ENCODE results near the gene GAS7. TPM values are rescaled to one million over a fixed set of nuclear protein-coding genes. Genes with fewer than 3 reads are reported as not detected.

Gene GAS7
- total RNA-seq, 6 donors from 2014 or later, result 19.9 to 87.1 (median 41.5) TPM

DNA sequence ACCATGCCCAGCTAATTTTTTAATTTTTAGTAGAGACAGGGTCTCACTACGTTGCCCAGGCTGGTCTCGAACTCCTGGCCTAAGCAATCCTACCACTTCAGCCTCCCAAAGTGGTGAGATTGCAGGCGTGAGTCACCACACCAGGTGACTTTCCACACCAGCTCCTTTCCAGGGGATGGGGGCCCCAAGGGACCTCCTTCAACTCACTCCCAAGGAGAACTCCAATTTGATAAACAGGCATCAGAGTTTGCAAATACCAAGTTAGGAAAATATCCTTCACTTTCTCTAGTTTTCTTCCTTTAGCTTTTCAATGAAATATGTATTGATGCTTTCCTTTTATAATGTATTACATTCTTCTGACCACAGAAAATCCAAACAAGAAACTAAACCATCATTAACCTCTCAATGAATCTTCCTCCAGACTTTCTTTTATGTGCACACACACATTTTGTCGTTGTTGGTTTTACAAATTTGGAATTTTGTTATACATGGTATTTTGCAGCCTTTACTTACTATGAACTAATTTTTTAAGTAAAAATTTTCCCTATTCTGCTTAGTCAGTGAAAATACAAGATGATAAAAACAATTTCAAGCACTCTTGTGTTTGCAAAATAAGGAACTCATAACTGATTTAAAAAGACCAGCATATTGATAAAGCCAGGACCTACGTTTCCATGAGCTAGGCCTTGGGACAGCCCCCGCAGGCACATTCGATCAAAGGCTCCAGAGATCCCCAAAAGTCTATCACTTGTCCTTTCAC, 32.0 kb downstream of the GAS7 start:
- Histone ChIP-seq H3K4me3 (no peak overlapping the region), H3K36me3 (no peaks in the 10 kb centered on the region), H3K4me1 (peaks cover 0 to 3% (median 1%) of the 10 kb centered on the region in 4 donors), H3K27me3 (no peaks in the 10 kb centered on the region), H3K9me3 (no peaks in the 10 kb centered on the region), H3K27ac (no peak overlapping the region)
- WGBS, 2 donors, result 85% methylated on average over 7 of the region's 7 CpGs
- DNase-seq (no peak), ATAC-seq (ENCODE audit: low FRiP score in 2 of 2) (no peak)
- no peak for TF ChIP-seq EP300 (IDR thresholded peaks at IDR 0.05)
- no peak for TF ChIP-seq POLR2A (IDR thresholded peaks at IDR 0.05)
- TF ChIP-seq, protein P1, sequence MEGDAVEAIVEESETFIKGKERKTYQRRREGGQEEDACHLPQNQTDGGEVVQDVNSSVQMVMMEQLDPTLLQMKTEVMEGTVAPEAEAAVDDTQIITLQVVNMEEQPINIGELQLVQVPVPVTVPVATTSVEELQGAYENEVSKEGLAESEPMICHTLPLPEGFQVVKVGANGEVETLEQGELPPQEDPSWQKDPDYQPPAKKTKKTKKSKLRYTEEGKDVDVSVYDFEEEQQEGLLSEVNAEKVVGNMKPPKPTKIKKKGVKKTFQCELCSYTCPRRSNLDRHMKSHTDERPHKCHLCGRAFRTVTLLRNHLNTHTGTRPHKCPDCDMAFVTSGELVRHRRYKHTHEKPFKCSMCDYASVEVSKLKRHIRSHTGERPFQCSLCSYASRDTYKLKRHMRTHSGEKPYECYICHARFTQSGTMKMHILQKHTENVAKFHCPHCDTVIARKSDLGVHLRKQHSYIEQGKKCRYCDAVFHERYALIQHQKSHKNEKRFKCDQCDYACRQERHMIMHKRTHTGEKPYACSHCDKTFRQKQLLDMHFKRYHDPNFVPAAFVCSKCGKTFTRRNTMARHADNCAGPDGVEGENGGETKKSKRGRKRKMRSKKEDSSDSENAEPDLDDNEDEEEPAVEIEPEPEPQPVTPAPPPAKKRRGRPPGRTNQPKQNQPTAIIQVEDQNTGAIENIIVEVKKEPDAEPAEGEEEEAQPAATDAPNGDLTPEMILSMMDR (IDR thresholded peaks at IDR 0.05), result no peak
- TF ChIP-seq POLR2AphosphoS5 (IDR thresholded peaks at IDR 0.05), result no peak

GRCh38 chr17:10162096-10162495, 36.3 kb downstream of the GAS7 start:
- no peaks in the 10 kb centered on the region for H3K36me3 ChIP-seq
- no peak for DNase-seq
- 56 to 57% methylated on average over 5 of the region's 5 CpGs for WGBS, 2 donors
- H3K27me3 ChIP-seq, result no peaks in the 10 kb centered on the region
- ATAC-seq (ENCODE audit: low FRiP score in 2 of 2), result peak in 1 of 2 donors; percentile 55
- H3K4me3 ChIP-seq, result no peak overlapping the region
- H3K27ac ChIP-seq, result no peak overlapping the region
- H3K4me1 ChIP-seq, result no peaks in the 10 kb centered on the region
- no peaks in the 10 kb centered on the region for H3K9me3 ChIP-seq
- TF ChIP-seq EP300 (IDR thresholded peaks at IDR 0.05), result no peak
- TF ChIP-seq POLR2A (IDR thresholded peaks at IDR 0.05), result no peak
- TF ChIP-seq, protein P1 (IDR thresholded peaks at IDR 0.05), result no peak
- no peak for TF ChIP-seq POLR2AphosphoS5 (IDR thresholded peaks at IDR 0.05)

GRCh38 chr17:10161386-10161785, 37.0 kb downstream of the GAS7 start:
- DNase-seq (no peak), ATAC-seq (ENCODE audit: low FRiP score in 2 of 2) (no peak)
- Histone ChIP-seq H3K36me3 (no peaks in the 10 kb centered on the region), H3K27me3 (no peaks in the 10 kb centered on the region), H3K4me1 (peaks cover 3 to 5% (median 4%) of the 10 kb centered on the region in 4 donors), H3K27ac (no peak overlapping the region), H3K9me3 (no peaks in the 10 kb centered on the region), H3K4me3 (no peak overlapping the region)
- WGBS, 2 donors, result 59 to 62% methylated on average over 5 of the region's 5 CpGs
- TF ChIP-seq, protein P1 (IDR thresholded peaks at IDR 0.05), result no peak
- TF ChIP-seq EP300 (IDR thresholded peaks at IDR 0.05) (no peak), POLR2AphosphoS5 (IDR thresholded peaks at IDR 0.05) (no peak), POLR2A (IDR thresholded peaks at IDR 0.05) (no peak)

GRCh38 chr17:10156948-10157607, 41.3 kb downstream of the GAS7 start:
- TF ChIP-seq POLR2A (IDR thresholded peaks at IDR 0.05), result peak in 1 of 4 donors; percentile 59
- TF ChIP-seq POLR2AphosphoS5 (IDR thresholded peaks at IDR 0.05), result peak in 1 of 2 donors; percentile 49
- TF ChIP-seq, protein P1 (IDR thresholded peaks at IDR 0.05), result no peak
- TF ChIP-seq EP300 (IDR thresholded peaks at IDR 0.05), result peak in 1 of 4 donors; percentile 5
- H3K4me1 ChIP-seq, result peaks cover 5 to 14% (median 8%) of the 10 kb centered on the region in 4 donors
- H3K27me3 ChIP-seq, result no peaks in the 10 kb centered on the region
- no peaks in the 10 kb centered on the region for H3K36me3 ChIP-seq
- ATAC-seq (ENCODE audit: low FRiP score in 2 of 2), result peak; percentile 84
- no peak overlapping the region for H3K4me3 ChIP-seq
- H3K9me3 ChIP-seq, result no peaks in the 10 kb centered on the region
- WGBS, 2 donors, result 33 to 49% methylated on average over 10 to 11 of the region's 11 CpGs
- peak overlapping the region; percentile 66 to 72 (median 68) for H3K27ac ChIP-seq
- DNase-seq, result peak in 1 of 2 donors; percentile 83
